GM06990 (cell line): ENCODE measurements around the gene STEAP4.
"Not testable (repeated sequence)": the region's sequence is repeated elsewhere in the genome, so short reads cannot be mapped to it uniquely, and the experiment has no call there.

Source experiments
- DNase-seq: peaks from one replicate; pipeline ENCODE4 v3.0.0-alpha.2; 2011; ENCODE audit not compliant: insufficient read length; ENCODE audit errors: extremely low read depth
- H3K27me3 ChIP-seq: replicated peaks from 2 replicates; pipeline ENCODE4 v1.6.0; 2011; ENCODE audit warnings: low read length; ENCODE audit not compliant: control insufficient read depth, insufficient read depth
- H3K36me3 ChIP-seq: 2 replicates; pipeline ENCODE4 v1.5.1; 2011; ENCODE audit warnings: low read length; ENCODE audit not compliant: control insufficient read depth, insufficient read depth
- H3K4me3 ChIP-seq: replicated peaks from 2 replicates; pipeline ENCODE4 v1.5.1; 2011; ENCODE audit warnings: low read depth, mild to moderate bottlenecking, control low read depth, low read length
- TF ChIP-seq, protein P1 (sequence below): IDR thresholded peaks from 2 replicates; pipeline ENCODE4 v1.5.1; 2011; ENCODE audit warnings: low read length, control low read depth, mild to moderate bottlenecking, inconsistent platforms; ENCODE audit not compliant: insufficient read depth, poor library complexity, severe bottlenecking

Gene STEAP4

DNA sequence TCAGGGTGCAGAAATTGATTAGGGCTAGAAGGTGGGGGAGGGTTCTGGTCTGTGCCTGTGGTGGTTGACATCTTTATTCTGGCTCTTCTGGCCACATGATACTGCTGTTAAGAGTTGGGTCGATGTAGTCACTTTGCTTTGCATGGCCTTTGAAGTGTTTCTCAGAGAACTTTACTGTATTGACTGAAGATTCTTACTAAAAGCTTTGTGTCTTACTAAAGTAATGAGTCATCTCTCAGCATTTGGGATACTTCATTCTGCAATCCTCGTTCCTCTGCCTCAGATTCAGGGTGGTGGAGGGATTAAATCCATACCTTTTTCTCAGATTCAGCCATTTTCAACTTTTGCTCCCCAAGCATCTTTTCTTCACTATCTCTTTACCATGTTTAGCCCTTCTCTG is 38.6 kb downstream of the STEAP4 start:
- no peaks in the 10 kb centered on the region for H3K36me3 ChIP-seq
- TF ChIP-seq, protein P1, sequence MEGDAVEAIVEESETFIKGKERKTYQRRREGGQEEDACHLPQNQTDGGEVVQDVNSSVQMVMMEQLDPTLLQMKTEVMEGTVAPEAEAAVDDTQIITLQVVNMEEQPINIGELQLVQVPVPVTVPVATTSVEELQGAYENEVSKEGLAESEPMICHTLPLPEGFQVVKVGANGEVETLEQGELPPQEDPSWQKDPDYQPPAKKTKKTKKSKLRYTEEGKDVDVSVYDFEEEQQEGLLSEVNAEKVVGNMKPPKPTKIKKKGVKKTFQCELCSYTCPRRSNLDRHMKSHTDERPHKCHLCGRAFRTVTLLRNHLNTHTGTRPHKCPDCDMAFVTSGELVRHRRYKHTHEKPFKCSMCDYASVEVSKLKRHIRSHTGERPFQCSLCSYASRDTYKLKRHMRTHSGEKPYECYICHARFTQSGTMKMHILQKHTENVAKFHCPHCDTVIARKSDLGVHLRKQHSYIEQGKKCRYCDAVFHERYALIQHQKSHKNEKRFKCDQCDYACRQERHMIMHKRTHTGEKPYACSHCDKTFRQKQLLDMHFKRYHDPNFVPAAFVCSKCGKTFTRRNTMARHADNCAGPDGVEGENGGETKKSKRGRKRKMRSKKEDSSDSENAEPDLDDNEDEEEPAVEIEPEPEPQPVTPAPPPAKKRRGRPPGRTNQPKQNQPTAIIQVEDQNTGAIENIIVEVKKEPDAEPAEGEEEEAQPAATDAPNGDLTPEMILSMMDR: no peak
- H3K4me3 ChIP-seq: no peak overlapping the region
- no peak for DNase-seq
- no peaks in the 10 kb centered on the region for H3K27me3 ChIP-seq

DNA sequence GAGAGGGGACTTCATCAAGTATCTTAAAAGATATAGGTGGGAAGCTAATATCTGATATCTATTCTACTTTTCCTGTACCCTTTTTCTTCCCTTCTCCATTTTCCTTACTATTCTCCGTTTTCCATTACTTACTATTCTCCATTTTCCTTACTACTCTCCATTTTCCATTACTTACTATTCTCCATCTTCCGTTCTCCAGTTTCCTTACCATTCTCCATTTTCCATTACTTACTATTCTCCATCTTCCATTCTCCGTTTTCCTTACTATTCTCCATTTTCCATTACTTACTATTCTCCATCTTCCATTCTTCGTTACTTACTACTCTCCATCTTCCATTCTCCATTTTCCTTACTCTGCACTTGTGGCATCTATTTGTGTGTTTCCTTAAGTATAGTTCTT is 39.3 kb downstream of the STEAP4 start:
- Histone ChIP-seq H3K27me3 (no peaks in the 10 kb centered on the region), H3K4me3 (no peak overlapping the region), H3K36me3 (no peaks in the 10 kb centered on the region)
- no peak for DNase-seq
- TF ChIP-seq, protein P1: no peak

DNA sequence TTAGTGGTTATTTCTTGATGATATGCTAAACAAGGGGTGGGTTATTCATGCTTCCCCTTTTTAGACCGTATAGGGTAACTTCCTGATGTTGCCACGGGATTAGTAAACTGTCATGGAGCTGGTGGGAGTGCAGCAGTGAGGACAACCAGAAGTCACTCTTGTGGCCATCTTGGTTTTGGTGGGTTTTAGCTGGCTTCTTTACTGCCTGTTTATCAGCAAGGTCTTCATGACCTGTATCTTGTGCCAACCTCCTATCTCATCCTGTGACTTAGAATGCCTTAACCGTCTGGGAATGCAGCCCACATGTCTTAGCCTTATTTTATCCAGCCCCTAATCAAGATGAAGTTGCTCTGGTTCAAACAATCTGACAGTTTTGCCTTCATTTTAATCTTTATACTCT is 41.7 kb downstream of the STEAP4 start:
- not testable (repeated sequence) for DNase-seq, H3K4me3 ChIP-seq, H3K36me3 ChIP-seq, H3K27me3 ChIP-seq

DNA sequence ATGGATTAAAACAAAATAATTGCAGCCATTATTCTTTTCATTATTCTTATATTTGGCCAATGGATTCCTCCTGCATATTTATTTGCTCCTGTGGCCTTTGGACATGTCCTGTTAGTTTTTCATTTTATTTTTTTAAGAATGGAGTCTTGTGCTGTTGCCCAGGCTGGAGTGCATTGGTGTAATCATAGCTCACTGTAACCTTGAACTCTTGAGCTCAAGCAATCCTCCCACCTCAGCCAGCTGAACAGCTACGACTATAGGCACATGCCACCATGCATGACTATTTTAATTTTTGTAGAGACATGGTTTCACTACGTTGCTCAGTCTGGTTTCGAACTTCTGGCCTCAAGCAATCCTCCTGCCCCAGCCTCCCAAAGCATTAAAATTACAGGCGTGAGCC is 44.1 kb downstream of the STEAP4 start:
- TF ChIP-seq, protein P1: no peak
- Histone ChIP-seq H3K36me3 (no peaks in the 10 kb centered on the region), H3K27me3 (no peaks in the 10 kb centered on the region), H3K4me3 (no peak overlapping the region)
- DNase-seq: no peak

GRCh38 chr7:88260719-88261118 is 46.0 kb downstream of the STEAP4 start:
- H3K36me3 ChIP-seq: no peaks in the 10 kb centered on the region
- DNase-seq: no peak
- no peaks in the 10 kb centered on the region for H3K27me3 ChIP-seq
- TF ChIP-seq, protein P1: no peak
- no peak overlapping the region for H3K4me3 ChIP-seq

GRCh38 chr7:88259656-88260380 is 46.9 kb downstream of the STEAP4 start:
- TF ChIP-seq, protein P1: no peak
- no peaks in the 10 kb centered on the region for H3K27me3 ChIP-seq
- no peaks in the 10 kb centered on the region for H3K36me3 ChIP-seq
- no peak overlapping the region for H3K4me3 ChIP-seq
- no peak for DNase-seq

- H3K4me3 ChIP-seq, DNase-seq, H3K27me3 ChIP-seq, H3K36me3 ChIP-seq: not testable (repeated sequence)
Observed at GRCh38 chr7:88258296-88258695, 48.4 kb downstream of the STEAP4 start.
